ENCODE measurements around the gene DHFR.

- TF ChIP-seq CTCF (IDR thresholded peaks at IDR 0.05) (no peak), POLR2A (IDR thresholded peaks at IDR 0.05) (no peak)
These were observed 60.0 kb downstream of the DHFR start for GRCh38 chr5:80594810-80595209.
